HG02840 (cell line): ENCODE data around the gene TMEM214.
"Not testable (repeated sequence)": the region's sequence is repeated elsewhere in the genome, so short reads cannot be mapped to it uniquely, and the experiment has no call there.

Source experiments
- ATAC-seq: cut with Tn5 transposase; IDR thresholded peaks from one replicate; pipeline ENCODE4 v1.9.1; 2021; ENCODE audit warnings: mild to moderate bottlenecking, moderate library complexity, moderate number of reproducible peaks; ENCODE audit not compliant: unreplicated experiment, low FRiP score

TMEM214 gene

DNA sequence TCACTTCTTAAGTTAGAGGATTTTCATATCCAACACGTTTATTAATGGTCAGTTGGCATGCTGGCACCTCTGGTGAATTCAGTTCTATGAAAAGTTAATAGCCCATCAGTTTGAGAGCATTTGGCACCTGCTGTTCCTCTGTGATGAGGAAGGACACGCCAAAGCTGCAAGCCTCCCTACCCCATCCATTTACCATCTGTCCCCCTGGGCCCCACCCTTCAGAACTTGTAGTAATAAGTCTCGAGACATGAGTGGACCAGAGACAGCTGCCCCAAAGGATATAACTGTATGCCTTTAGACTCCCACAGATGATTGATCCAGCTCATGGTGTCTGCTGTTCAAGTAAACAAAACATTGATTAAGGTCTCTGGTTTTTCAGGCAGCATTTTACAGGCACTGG, 32.4 kb downstream of the TMEM214 start:
- ATAC-seq, result no peak

DNA sequence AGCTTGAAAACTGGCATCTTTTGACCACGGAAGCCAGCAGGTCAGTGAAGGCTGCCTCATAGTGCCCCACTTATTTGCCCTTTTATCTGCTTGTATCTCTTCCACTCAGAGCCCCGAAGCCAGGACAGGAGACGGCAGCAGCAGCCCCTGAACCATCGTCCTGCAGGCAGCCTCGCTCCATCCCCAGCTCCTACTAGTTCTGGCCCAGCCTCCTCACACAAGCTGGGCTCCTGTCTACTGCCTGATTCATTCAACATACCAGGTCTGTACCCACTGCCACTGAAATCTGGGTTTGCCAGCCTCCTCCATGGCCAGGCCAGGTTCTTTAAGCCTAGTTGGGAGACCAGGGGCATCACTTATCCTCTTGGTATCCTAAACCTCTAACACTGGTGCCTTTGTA, 34.6 kb downstream of the TMEM214 start:
- no peak for ATAC-seq

DNA sequence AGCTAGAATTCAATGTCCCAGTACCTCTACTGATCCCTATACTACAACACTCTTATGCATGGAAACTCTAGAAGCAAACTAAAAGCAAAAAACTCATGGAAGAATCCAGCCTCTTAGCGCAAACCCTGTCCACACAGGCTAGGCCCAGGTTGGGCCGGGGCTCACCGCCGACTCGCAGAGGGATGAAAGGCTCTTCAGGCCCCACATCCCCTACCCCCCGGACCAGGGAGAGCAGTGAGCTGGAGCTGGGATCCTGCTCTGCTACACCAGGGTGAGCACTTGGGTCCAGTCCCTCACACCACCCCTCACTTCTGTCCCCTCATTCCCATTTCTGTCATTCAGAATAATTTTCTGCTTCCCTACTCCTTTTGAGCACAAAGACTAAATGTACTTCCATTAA, 36.7 kb downstream of the TMEM214 start:
- ATAC-seq, result no peak

DNA sequence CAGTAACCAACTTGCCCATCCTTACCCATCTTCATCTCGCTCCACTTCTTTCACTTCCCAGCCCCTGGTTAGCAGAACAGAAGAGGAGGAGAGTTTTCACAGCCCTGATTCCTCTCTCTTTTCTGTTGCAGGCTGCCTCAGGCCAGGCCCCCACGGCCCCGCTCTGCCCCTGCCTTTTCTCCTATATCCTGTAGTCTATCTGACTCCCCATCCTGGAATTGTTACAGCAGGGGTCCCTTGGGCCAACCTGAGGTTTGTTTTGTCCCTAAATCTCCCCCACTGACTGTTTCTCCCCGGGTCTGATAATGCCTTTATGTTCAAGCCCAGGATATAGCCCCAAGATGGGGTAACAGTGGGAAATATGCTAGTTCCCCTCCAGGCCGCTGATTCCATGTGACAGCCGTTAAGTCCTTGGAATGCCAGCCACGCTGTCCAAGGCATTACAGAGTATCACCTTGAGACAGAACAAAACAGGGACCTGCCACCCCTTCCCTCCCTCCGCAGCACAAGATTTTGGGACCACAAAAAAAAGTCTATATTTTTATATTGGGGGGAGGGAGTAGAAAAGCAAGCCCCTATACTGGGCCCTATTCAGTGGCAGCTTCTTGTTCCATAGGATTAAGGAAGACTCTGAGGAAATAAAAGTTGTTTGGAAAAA, 37.3 kb downstream of the TMEM214 start:
- no peak for ATAC-seq

DNA sequence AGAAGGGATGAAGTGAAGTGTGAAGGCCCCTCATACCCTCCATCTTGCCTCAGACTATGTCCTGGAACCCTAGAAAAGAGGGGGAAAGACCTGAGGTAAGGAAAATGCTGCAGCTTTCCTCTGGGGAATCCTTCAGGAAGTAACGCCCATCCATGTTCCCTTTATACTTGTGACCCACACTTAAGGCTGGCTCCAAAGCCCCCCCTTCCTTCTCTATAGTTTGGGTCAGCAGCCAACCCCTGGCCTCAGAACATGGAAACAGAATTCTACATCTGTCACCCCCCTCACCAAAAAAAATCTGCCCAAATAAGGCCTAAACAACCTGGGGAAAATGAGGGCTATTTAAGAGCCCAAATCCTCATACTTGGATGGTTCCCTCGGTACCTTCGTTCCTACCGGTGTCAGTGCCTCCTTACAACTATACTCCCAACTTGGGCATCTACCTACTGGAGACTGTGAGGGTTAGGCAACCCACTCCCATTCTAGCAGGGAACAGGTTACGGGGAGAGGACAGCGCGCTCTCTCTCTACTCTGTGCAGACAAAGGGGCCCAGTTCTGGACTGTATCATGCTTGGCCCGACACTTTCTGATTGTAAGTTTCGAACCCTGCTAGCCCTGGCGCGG, 38.0 kb downstream of the TMEM214 start:
- ATAC-seq, result no peak

DNA sequence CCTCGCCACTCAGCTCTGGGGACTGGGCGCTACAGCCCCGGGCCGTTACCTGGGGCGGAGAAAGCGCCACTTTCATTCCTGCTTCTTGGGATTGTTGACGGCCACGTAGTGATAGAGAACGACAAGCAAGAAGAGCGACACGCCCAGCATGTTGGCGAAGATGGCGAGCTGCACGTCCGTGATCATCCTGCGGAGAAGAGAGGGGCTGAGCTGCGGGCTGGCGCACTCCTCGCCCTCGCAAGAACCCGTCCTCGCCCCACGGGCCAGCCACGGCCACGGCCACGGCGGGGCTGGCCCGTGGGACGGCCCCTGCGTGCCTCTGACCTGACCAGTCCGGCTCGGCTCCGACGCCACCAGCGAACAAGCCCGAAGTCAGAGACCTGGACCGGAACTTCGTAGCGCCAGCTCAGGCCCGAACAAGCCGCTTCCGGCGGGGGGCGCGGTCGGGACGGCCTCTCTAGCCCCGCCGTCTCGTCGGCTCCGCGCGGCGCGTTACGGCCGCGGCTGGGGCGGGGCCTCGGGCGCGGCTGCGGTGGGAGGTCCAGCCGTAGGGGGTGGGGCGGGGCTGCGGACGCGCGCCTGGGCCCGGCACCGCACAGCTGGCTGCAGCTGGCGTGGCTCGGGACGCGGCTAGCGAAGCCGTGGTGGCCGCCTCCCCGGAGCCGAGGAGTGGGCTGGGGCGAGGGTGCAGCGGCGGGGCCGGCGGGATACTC, 38.7 kb downstream of the TMEM214 start, which contains the start of gene OST4:
OST4 (minus strand) TSS at position 378 of the 713 bp plus-strand sequence.
- ATAC-seq, result peak; percentile 84

DNA sequence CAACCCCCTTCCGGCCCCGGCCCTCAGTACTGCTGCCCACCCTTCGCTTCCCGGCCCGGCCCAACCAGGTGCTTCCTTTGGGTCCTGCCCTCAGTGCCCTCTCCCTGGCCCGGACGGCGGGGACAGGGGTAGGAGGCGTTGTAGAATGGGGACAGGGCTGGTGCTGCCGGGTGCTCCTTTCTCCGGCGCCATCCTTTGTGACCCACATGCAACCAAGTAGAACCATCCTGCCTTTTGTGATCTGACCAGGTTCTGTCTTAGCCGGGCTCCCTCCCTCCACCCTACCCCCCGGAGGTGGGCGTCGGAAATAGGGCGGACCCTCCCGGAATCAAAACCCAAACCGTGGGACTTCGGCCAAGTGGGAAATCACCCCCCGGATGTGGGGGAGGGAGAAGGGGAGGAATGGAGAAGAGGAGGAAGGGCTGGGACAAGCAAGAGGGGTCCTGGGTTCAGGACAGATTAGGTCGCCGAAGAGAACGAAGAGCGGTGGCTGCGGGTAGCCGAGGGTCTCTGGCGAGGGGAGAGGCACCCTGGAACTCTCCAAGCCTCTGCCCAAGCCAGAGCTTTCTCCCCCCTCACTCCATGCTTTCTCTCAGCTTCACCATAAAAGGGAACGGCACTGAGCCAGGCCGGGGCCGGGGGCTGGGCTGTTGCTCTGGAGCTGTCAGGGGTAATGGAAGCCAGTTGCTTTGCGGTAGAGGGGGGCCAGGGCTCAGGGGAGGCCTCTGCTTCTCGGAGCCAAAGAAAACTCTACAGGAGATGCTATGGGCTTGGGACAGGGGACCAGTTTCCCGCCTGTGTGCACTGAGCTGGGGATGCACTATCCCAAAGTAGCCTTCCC, 39.4 kb downstream of the TMEM214 start:
- ATAC-seq, result peak; percentile 35

DNA sequence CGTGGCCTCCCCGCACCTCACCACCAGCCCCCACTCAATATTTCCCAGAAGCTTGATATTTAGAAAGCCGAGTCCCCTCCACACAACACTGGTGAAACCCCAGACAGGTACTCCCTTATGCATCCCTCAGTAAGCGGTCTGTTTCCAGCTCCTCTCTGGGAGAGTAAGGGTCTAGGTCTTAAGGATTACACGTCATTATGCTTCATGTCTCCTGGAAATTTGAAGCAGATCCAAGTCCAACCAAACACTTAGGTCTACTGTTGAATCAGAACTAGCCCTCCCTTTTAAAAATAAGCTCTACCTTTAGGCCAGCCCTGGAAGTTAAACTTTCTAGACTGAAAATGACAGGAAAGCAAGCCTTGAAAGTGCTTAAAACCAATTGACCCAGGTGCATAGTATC, 40.2 kb downstream of the TMEM214 start:
- ATAC-seq, result no peak

DNA sequence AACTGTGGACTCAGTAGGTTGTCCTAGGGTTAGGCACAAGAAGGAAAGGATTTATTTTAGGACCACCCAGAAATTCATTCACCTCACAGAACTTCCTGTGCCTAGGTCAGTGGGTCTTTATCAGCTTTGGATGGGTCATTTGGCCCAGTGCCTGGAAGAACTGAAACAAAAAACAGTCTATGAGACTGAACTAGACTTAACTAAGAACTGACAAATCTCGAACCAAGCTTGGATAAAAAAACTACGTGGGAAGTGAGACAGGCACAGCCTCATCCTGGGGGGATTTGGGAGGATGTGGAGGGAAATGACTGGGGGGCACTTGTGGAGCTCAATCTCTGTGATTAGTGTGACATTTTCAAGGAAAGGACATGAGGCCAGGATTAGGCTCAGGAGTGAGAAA, 41.0 kb downstream of the TMEM214 start:
- ATAC-seq, result no peak

DNA sequence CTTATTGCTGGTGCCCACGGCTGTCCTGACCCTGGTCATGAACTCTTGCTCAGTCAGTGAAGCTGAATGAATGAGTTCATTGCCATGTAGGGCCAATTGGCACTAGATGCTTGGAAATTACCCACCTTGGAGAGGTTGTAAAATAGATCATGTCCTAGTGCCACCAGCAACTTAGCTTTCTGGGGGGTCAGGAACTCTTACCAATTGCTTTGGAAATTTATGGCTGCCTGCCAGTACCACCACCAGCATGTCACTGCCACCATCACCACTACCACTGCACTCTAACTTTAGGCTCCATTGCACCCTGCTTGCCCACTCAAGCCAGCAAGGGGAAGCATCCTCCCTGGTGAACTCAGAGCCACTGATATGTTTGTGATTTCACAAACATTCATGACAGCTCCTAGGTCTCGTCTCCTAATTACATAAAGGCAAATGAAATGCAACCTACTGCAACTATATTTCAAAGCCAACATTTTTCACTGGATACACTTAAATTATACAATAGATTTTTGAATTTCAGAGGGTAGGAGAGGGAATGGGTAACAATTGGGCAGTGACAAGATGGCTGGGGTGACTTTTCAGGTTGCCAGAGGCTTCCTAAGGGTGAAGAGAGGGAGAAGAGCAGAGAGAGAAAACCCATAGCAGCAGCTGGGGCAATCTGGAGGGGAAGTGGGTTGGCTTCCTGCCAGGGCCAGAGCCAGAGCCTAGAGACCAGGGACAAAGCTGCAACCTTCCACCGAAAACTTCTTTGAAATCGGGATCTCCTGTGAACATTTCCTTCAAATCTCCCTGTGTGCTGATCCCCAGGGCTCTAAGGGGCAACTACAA, 42.2 kb downstream of the TMEM214 start:
- ATAC-seq, result no peak

DNA sequence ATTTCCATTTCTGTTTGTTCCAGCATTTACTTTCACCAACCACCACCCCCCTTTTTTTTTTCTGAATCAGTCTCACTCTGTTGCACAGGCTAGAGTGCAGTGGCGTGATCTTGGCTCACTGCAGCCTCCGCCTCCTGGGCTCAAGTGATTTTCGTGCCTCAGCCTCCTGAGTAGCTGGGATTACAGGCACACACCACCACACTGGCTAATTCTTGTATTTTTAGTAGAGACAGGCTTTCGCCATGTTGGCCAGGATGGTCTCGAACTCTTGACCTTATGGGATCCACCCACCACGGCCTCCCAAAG, 42.8 kb downstream of the TMEM214 start:
- ATAC-seq, result not testable (repeated sequence)

DNA sequence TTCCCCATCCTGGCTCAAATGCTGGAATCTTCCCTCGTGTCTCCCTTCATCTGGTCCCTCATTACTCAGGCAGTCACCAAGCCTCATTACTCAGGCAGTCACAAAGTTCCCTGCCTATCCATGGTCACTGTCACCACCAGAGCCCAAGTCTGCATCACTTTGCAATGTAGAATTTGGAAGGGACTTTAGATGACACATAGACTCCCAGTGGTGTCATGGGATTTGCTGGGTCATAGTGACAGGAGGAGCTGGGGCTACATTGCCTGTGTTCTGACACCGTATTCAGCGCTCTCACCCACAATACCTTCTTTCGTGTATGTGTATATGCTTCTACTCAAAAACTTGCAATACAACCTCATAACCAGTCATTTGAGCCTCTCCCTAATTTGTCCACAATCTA, 43.6 kb downstream of the TMEM214 start:
- no peak for ATAC-seq

DNA sequence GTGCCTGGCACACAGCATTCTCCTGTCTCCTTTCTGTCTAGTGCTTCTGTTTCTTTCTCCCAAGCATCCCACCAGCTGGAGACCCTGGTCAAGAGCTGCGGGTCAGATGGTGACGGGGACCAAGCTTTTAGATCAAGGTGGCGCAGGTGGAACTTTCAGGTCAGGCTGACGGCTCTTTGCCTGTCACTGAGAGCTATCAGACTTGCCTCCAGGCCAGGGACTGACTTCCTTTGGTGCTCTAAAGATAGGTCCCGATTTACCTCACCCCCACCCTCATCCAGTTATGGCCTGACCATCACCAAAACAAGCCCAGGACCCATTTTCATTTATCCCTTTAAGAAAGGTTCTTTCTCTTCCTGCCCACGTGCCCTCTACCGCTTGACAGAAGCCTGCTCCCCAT, 44.5 kb downstream of the TMEM214 start:
- no peak for ATAC-seq

DNA sequence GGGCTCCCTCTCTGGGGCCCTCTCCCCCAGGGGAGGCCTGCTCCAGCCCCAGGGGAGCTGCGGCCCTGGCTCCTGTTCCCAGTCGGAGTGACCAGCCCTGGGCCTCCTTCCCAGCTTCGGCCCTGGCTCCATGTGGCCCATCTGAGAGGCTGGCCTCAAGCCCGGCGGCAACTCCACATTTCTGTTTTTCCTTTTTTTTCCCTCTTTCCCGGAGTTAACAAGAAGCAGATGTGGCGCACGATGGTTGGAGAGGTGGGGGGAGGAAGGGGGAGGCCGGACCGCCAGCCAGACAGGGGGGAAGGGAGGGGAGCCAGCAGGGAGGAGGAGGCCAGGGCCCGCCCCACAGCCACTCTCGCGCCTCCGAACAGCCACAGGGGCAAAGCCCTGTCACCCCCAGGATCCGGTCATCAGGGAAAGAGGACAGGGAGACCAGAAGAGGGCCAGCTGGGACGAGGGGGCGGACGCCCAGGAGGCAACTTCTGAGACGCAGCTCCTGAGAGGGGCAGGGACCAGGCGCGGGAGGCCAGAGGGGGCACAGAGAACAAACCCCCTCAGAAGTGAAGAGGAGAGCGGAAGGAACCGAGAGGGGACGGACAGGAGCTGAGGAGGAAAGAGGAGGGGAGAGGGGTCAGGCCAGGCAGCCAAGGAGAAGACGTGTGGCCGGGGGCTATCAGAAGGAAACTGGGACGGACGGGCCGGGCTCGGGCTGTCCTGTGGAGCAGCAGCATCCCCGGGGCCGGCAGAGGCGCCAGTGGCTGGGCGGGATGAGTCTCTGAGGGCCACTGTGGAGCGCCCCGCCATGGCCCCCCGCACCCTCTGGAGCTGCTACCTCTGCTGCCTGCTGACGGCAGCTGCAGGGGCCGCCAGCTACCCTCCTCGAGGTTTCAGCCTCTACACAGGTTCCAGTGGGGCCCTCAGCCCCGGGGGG, 45.8 kb downstream of the TMEM214 start, which contains the start of gene EMILIN1:
EMILIN1 (plus strand) TSS at position 349 of the 928 bp plus-strand sequence; CDS start at position 800, 451 bp downstream.
- ATAC-seq, result no peak

DNA sequence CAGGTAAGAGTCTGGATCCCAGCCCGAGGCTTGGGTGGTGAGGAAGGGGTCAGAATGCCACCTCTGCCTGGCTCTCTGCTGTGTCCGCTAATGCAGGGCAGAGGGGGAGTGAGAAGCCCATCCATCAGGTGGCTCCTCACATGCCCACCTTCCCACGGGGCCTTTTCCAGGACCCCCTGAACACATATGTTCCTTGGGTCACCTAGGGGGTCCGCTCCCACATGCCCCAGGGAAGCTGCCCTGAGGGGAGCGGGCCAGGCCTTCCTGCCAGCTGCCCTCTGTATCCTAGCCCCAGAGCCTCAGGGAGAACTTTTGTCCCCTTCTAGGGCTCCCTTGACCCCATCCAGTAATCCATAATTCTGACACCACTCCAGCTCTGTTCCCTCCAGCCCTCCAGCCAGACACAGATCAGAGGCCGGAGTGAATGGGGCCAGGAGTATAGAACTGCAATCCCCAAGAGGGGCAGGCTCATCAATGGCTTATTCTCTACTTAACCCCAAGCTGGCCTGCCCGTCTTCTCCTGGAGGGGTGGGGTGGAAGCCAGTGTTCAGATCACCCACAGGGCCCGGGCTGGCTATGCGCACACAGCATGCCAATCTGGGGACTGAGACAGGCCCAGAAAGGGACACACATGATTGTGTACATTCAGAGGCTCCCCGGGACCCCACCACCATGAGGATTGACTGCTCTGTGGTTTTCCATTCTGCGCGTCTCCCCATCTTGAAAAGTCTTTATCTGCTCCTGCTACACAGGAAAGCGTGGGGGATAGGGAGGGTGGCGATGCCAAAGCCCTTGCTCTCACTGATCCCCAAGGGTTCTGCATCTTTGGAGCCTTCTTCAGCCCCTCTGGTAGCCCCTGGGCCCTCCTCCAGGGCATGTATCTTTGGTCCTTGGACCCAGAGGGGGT, 46.7 kb downstream of the TMEM214 start:
- no peak for ATAC-seq

DNA sequence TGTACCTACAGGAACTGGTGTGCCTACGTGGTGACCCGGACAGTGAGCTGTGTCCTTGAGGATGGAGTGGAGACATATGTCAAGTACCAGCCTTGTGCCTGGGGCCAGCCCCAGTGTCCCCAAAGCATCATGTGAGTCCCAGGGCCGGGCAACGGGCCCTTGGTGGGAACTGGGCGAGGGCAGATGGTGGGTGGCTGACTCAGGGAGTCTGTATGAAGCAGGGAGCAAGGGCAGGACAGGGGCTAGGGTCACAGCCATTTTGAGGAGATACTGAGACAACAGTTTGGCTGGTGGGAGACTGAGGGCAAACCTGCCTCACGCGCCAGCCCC, 47.3 kb downstream of the TMEM214 start:
- ATAC-seq, result no peak

DNA sequence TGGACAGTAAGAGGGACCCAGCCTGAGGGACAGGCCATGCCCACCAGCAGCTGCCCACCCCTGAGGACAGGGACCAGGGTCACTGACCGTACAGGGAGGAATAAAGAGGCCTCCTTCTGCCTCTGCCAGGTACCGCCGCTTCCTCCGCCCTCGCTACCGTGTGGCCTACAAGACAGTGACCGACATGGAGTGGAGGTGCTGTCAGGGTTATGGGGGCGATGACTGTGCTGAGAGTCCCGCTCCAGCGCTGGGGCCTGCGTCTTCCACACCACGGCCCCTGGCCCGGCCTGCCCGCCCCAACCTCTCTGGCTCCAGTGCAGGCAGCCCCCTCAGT, 47.8 kb downstream of the TMEM214 start:
- ATAC-seq, result no peak
